K562 (cell line): ENCODE measurements around the gene GLCCI1. TPM values are rescaled to one million over a fixed set of nuclear protein-coding genes. Genes with fewer than 3 reads are reported as not detected.

Experiments used
- ATAC-seq: fragments of 200-7000 bp; cut with Tn5 transposase; 3 replicates; pipeline ENCODE4 v1.9.1; 2020; ENCODE audit warnings: moderate library complexity
- BruUV-seq: library from RNA; stranded (reverse); fragments of 400-500 nt; replicated peaks from 2 replicates; lab custom pipeline; 2021; lab: Mats Ljungman, UMichigan
- CTCF ChIA-PET: fragments of 300-600 bp; formaldehyde crosslinking; extraction: SDS; loops from one replicate; lab custom pipeline; 2021; ENCODE audit warnings: low intra/inter-chr PET ratio; lab: Yijun Ruan, JAX
- POLR2A ChIA-PET: fragments of 300-600, 350-650 bp; sonication (Branson Sonifier 250); formaldehyde crosslinking; extraction: SDS; loops from one replicate; lab custom pipeline; 2021; ENCODE audit warnings: antibody characterized with exemption, inconsistent platforms; lab: Yijun Ruan, JAX
- DNase-seq, 4 experiments: peaks; one replicate each; pipeline versions ENCODE4 v3.0.0 to v3.0.0-alpha.2; 2011 to 2018; ENCODE audit warnings: low spot score in 3 of 4, mixed read lengths in 3 of 4; ENCODE audit errors: extremely low read depth in 1 of 4
- FAIRE-seq: peaks from 2 replicates; lab custom pipeline; 2011; peaks lifted over from hg19 to GRCh38; lab: Jason Lieb, UNC
- H2AFZ ChIP-seq: 2 replicates; pipeline ENCODE4 v1.6.0; 2011; ENCODE audit warnings: low read depth, low read length, control low read depth, inconsistent platforms
- H3K27ac ChIP-seq: fragments of 200-600 bp; 3 replicates; pipeline ENCODE4 v1.8.0; 2011; ENCODE audit warnings: low read depth, mild to moderate bottlenecking, control low read depth, inconsistent platforms, low read length, moderate library complexity, mixed read lengths; ENCODE audit errors: extremely low read depth
- H3K27me3 ChIP-seq, 2 experiments: fragments of 300-600 bp in 1 of 2; 2 replicates in 1 of 2; 3 replicates in 1 of 2; pipeline versions ENCODE4 v1.6.0 to v1.8.0; 2011; ENCODE audit warnings: inconsistent platforms in 2 of 2, low read length in 2 of 2, mild to moderate bottlenecking in 1 of 2, mixed read lengths in 1 of 2, moderate library complexity in 1 of 2; ENCODE audit not compliant: control insufficient read depth in 2 of 2, insufficient read depth in 2 of 2
- H3K36me3 ChIP-seq: fragments of 300-600 bp; 3 replicates; pipeline ENCODE4 v1.8.0; 2011; ENCODE audit warnings: mild to moderate bottlenecking, low read length, inconsistent platforms; ENCODE audit not compliant: control insufficient read depth, insufficient read depth
- H3K4me1 ChIP-seq, 2 experiments: fragments of 200-600 bp in 1 of 2; replicated peaks in 1 of 2; 2 replicates in 1 of 2; 3 replicates in 1 of 2; pipeline versions ENCODE4 v1.5.1 to v1.8.0; 2011; ENCODE audit warnings: inconsistent platforms in 2 of 2, low read length in 2 of 2, mild to moderate bottlenecking in 1 of 2, mixed read lengths in 1 of 2, moderate library complexity in 1 of 2; ENCODE audit not compliant: control insufficient read depth in 2 of 2, insufficient read depth in 2 of 2
- H3K4me2 ChIP-seq: 2 replicates; pipeline ENCODE4 v1.6.1; 2011; ENCODE audit warnings: low read length, control low read depth, inconsistent platforms, mixed read lengths; ENCODE audit not compliant: insufficient read depth
- H3K4me3 ChIP-seq: fragments of 200-600 bp; sonication (generic), shearing (Covaris generic); 2 replicates; pipeline ENCODE4 v1.5.1; 2016; ENCODE audit warnings: control low read depth, inconsistent platforms
- H3K79me2 ChIP-seq: fragments of 200-600 bp; 3 replicates; pipeline ENCODE4 v1.8.0; 2011; ENCODE audit warnings: low read length, inconsistent platforms; ENCODE audit not compliant: control insufficient read depth, insufficient read depth
- H3K9ac ChIP-seq, 2 experiments: 2 replicates each; pipeline versions ENCODE4 v1.6.0 to v1.6.1; 2011; ENCODE audit warnings: low read depth in 2 of 2, low read length in 2 of 2, control low read depth in 1 of 2, inconsistent platforms in 1 of 2, mild to moderate bottlenecking in 1 of 2, mixed read lengths in 1 of 2; ENCODE audit not compliant: insufficient read depth in 1 of 2
- H3K9me1 ChIP-seq: one replicate; pipeline ENCODE4 v1.6.0; 2011; ENCODE audit warnings: inconsistent platforms, mild to moderate bottlenecking, low read length, moderate library complexity; ENCODE audit not compliant: control insufficient read depth, insufficient read depth
- H3K9me3 ChIP-seq: replicated peaks from 2 replicates; pipeline ENCODE4 v1.5.1; 2011; ENCODE audit warnings: low read depth, low read length, inconsistent platforms; ENCODE audit not compliant: control insufficient read depth, insufficient read depth
- H4K20me1 ChIP-seq: replicated peaks from 2 replicates; pipeline ENCODE4 v1.6.1; 2011; ENCODE audit warnings: low read length, inconsistent platforms, mixed read lengths; ENCODE audit not compliant: control insufficient read depth, insufficient read depth
- CBX5 ChIP-seq: IDR thresholded peaks from 2 replicates; pipeline ENCODE4 v1.6.1; 2014; ENCODE audit warnings: low read depth, borderline replicate concordance
- CBX8 ChIP-seq: fragments of 200-600 bp; sonication (generic); IDR thresholded peaks from 2 replicates; pipeline ENCODE4 v1.6.1; 2012; ENCODE audit warnings: borderline replicate concordance, mixed run types, low read depth, mild to moderate bottlenecking, moderate library complexity, mixed read lengths, low read length, control low read depth, inconsistent platforms; ENCODE audit not compliant: poor library complexity, severe bottlenecking; ENCODE audit errors: extremely low read depth
- ELF1 ChIP-seq: fragments of 200-800 bp; sonication (Bioruptor generic); IDR thresholded peaks from 2 replicates; pipeline ENCODE4 v1.6.1; 2016; ENCODE audit warnings: missing genetic modification characterization, missing compliant biosample characterization
- FOXP1 ChIP-seq: sonication (generic); formaldehyde crosslinking; IDR thresholded peaks from 2 replicates; pipeline ENCODE4 v1.8.0; 2022; ENCODE audit warnings: mild to moderate bottlenecking, missing genetic modification reagents
- GATAD2A ChIP-seq: fragments of 450-650 bp; IDR thresholded peaks from 2 replicates; pipeline ENCODE4 v1.6.1; 2017
- ZNF143 ChIP-seq: sonication (generic); formaldehyde crosslinking; IDR thresholded peaks from 2 replicates; pipeline ENCODE4 v1.9.0; 2022; ENCODE audit warnings: mild to moderate bottlenecking, missing genetic modification reagents
- WGBS: fragments of 100-300 bp; shearing (Covaris generic); methylation state at CpG from one replicate; pipeline ENCODE4 v1.1.6; 2016; ENCODE audit warnings: low coverage, mixed read lengths; ENCODE audit not compliant: insufficient coverage; ENCODE audit errors: missing lambda C conversion rate; 5-methylcytosine and 5-hydroxymethylcytosine counted together
- in situ Hi-C: fragments of 300-500 bp; cut with MboI; formaldehyde crosslinking; loops from 4 replicates; pipeline ENCODE4 v1.15.0; 2018; ENCODE audit warnings: inconsistent platforms, mixed read lengths
- intact Hi-C: fragments of 100-400 bp; cut with micrococcal nuclease; formaldehyde crosslinking; loops from 2 replicates; pipeline ENCODE4 v1.14.2; 2022
- polyA plus RNA-seq, 8 experiments: library from polyadenylated mRNA; depleted of rRNA in 4 of 8; stranded (reverse) in 5 of 8; unstranded in 3 of 8; fragments of >200 nt; fragmentation: Nextera tagmentation in 2 of 8; fragmentation: Illumina TruSeq in 1 of 8; extraction: Ambion mirVana in 2 of 8; extraction: Trizol in 1 of 8; gene quantifications; 2 replicates each; pipeline versions ENCODE4 v1.2.1 to v1.2.3, GENCODE V29; 2011 to 2014; ENCODE audit warnings: inconsistent platforms in 1 of 8, missing spikeins in 1 of 8
- total RNA-seq, 7 experiments: library from RNA; depleted of rRNA in 6 of 7; stranded (reverse); fragments of >200 nt in 6 of 7; fragmentation: Illumina TruSeq in 2 of 7; extraction: Trizol in 2 of 7; gene quantifications; 2 replicates each; pipeline versions ENCODE4 v1.2.1 to v1.2.3, GENCODE V29; 2011 to 2021; ENCODE audit warnings: low replicate concordance in 1 of 7
- TF ChIP-seq, protein P1 (sequence below), 2 experiments: fragments of 450-650 bp; IDR thresholded peaks; 2 replicates each; pipeline ENCODE4 v1.6.1; 2018; ENCODE audit warnings: mild to moderate bottlenecking in 2 of 2, low read depth in 1 of 2; ENCODE audit not compliant: partially characterized antibody in 2 of 2
- TF ChIP-seq, protein P2 (sequence below): fragments of 450-650 bp; IDR thresholded peaks from 2 replicates; pipeline ENCODE4 v1.6.1; 2016; ENCODE audit warnings: antibody characterized with exemption
- TF ChIP-seq, protein P3 (sequence below): fragments of 450-650 bp; IDR thresholded peaks from 2 replicates; pipeline ENCODE4 v1.6.1; 2016; ENCODE audit warnings: low read depth

Gene GLCCI1
- total and polyA plus RNA-seq, 9 of the 15 experiments (the other 6 are each of a cell fraction or from before 2014, with no cell fraction given) = 2.7 to 11.9 (median 7.2) TPM

DNA sequence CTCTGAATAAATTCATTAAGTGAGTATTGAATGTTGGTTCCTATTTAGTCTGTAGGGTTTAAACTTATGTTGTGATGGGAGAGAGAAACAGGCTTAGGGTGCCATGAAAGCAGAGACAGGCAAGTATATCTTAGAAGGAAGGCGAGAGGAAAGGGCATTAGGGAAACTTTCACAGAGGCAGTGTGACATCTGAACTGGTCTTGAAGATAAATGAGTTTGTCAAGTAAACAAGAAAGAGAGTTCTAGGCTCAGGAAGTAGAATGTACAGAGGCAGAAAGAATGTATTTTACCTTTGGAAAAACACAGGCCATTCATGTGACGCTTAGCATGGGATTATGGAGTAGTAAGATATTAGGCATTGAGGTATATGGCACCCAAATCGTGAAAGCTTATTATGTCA is 34.5 kb downstream of the GLCCI1 start:
- H3K4me1 ChIP-seq = no peaks in the 10 kb centered on the region
- no peaks in the 10 kb centered on the region for H3K36me3 ChIP-seq
- FAIRE-seq (no peak), DNase-seq (no peak), ATAC-seq (no peak)
- CTCF ChIA-PET = no interaction called here
- H3K9me3 ChIP-seq = no peaks in the 10 kb centered on the region
- 43% methylated on average over 3 of the region's 3 CpGs for WGBS
- no peaks in the 10 kb centered on the region for H3K27me3 ChIP-seq
- H4K20me1 ChIP-seq = no peaks in the 10 kb centered on the region
- in situ Hi-C loops (no loop called here), intact Hi-C loops (no loop called here)
- H3K4me3 ChIP-seq = no peak overlapping the region
- no peaks in the 10 kb centered on the region for H3K9me1 ChIP-seq
- H3K27ac ChIP-seq = no peak overlapping the region
- POLR2A ChIA-PET = no interaction called here
- H3K9ac ChIP-seq = no peak overlapping the region
- no TSS peak for BruUV-seq
- H3K79me2 ChIP-seq = 0 out of 3 replicates have a peak, but pooled peaks cover 5% of the 10 kb centered on the region
- H2AFZ ChIP-seq = no peak overlapping the region
- H3K4me2 ChIP-seq = no peak overlapping the region
- TF ChIP-seq FOXP1 (CRISPR knock-in tag) = no peak
- TF ChIP-seq, protein P1, sequence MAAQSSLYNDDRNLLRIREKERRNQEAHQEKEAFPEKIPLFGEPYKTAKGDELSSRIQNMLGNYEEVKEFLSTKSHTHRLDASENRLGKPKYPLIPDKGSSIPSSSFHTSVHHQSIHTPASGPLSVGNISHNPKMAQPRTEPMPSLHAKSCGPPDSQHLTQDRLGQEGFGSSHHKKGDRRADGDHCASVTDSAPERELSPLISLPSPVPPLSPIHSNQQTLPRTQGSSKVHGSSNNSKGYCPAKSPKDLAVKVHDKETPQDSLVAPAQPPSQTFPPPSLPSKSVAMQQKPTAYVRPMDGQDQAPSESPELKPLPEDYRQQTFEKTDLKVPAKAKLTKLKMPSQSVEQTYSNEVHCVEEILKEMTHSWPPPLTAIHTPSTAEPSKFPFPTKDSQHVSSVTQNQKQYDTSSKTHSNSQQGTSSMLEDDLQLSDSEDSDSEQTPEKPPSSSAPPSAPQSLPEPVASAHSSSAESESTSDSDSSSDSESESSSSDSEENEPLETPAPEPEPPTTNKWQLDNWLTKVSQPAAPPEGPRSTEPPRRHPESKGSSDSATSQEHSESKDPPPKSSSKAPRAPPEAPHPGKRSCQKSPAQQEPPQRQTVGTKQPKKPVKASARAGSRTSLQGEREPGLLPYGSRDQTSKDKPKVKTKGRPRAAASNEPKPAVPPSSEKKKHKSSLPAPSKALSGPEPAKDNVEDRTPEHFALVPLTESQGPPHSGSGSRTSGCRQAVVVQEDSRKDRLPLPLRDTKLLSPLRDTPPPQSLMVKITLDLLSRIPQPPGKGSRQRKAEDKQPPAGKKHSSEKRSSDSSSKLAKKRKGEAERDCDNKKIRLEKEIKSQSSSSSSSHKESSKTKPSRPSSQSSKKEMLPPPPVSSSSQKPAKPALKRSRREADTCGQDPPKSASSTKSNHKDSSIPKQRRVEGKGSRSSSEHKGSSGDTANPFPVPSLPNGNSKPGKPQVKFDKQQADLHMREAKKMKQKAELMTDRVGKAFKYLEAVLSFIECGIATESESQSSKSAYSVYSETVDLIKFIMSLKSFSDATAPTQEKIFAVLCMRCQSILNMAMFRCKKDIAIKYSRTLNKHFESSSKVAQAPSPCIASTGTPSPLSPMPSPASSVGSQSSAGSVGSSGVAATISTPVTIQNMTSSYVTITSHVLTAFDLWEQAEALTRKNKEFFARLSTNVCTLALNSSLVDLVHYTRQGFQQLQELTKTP (IDR thresholded peaks at IDR 0.05; ENCODE audit: low read depth in 1 of 2, partially characterized antibody in 2 of 2) = no peak
- TF ChIP-seq, protein P2, sequence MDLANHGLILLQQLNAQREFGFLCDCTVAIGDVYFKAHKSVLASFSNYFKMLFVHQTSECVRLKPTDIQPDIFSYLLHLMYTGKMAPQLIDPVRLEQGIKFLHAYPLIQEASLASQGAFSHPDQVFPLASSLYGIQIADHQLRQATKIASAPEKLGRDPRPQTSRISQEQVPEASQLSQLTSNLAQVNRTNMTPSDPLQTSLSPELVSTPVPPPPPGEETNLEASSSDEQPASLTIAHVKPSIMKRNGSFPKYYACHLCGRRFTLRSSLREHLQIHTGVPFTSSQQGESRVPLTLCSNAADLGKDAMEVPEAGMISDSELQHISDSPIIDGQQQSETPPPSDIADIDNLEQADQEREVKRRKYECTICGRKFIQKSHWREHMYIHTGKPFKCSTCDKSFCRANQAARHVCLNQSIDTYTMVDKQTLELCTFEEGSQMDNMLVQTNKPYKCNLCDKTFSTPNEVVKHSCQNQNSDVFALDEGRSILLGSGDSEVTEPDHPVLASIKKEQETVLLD = no peak
- TF ChIP-seq ELF1 (tag) = no peak
- no peak for TF ChIP-seq CBX8
- TF ChIP-seq ZNF143 (CRISPR knock-in tag) = no peak
- TF ChIP-seq GATAD2A = no peak
- TF ChIP-seq, protein P3, sequence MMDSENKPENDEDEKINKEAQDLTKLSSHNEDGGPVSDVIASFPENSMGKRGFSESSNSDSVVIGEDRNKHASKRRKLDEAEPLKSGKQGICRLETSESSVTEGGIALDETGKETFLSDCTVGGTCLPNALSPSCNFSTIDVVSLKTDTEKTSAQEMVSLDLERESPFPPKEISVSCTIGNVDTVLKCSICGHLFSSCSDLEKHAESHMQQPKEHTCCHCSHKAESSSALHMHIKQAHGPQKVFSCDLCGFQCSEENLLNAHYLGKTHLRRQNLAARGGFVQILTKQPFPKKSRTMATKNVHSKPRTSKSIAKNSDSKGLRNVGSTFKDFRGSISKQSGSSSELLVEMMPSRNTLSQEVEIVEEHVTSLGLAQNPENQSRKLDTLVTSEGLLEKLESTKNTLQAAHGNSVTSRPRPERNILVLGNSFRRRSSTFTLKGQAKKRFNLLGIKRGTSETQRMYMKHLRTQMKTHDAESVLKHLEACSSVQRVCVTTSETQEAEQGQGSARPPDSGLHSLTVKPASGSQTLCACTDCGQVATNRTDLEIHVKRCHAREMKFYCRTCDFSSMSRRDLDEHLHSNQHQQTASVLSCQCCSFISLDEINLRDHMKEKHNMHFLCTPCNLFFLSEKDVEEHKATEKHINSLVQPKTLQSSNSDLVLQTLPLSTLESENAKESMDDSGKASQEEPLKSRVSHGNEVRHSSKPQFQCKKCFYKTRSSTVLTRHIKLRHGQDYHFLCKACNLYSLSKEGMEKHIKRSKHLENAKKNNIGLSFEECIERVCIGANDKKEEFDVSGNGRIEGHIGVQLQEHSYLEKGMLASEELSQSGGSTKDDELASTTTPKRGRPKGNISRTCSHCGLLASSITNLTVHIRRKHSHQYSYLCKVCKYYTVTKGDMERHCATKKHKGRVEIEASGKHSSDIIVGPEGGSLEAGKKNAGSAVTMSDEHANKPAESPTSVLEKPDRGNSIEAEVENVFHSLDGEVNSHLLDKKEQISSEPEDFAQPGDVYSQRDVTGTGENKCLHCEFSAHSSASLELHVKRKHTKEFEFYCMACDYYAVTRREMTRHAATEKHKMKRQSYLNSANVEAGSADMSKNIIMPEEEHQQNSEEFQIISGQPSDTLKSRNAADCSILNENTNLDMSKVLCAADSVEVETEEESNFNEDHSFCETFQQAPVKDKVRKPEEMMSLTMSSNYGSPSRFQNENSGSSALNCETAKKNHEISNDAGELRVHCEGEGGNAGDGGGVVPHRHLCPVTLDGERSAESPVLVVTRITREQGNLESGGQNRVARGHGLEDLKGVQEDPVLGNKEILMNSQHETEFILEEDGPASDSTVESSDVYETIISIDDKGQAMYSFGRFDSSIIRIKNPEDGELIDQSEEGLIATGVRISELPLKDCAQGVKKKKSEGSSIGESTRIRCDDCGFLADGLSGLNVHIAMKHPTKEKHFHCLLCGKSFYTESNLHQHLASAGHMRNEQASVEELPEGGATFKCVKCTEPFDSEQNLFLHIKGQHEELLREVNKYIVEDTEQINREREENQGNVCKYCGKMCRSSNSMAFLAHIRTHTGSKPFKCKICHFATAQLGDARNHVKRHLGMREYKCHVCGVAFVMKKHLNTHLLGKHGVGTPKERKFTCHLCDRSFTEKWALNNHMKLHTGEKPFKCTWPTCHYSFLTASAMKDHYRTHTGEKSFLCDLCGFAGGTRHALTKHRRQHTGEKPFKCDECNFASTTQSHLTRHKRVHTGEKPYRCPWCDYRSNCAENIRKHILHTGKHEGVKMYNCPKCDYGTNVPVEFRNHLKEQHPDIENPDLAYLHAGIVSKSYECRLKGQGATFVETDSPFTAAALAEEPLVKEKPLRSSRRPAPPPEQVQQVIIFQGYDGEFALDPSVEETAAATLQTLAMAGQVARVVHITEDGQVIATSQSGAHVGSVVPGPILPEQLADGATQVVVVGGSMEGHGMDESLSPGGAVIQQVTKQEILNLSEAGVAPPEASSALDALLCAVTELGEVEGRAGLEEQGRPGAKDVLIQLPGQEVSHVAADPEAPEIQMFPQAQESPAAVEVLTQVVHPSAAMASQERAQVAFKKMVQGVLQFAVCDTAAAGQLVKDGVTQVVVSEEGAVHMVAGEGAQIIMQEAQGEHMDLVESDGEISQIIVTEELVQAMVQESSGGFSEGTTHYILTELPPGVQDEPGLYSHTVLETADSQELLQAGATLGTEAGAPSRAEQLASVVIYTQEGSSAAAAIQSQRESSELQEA = no peak
- TF ChIP-seq CBX5 = no peak
